Ishikawa (cell line): Measurements from ENCODE around the gene CABLES1.

Experiments used
- CEBPB ChIP-seq: IDR thresholded peaks from 2 replicates; pipeline ENCODE4 v1.6.1; 2012
- CREB1 ChIP-seq: IDR thresholded peaks from 2 replicates; pipeline ENCODE4 v1.6.1; 2012; ENCODE audit warnings: low read depth
- EGR1 ChIP-seq: IDR thresholded peaks from 2 replicates; pipeline ENCODE4 v1.6.1; 2012
- EP300 ChIP-seq: IDR thresholded peaks from 2 replicates; pipeline ENCODE4 v1.6.1; 2012; ENCODE audit warnings: borderline replicate concordance
- FOXM1 ChIP-seq: IDR thresholded peaks from 2 replicates; pipeline ENCODE4 v1.6.1; 2012; ENCODE audit warnings: low read depth, borderline replicate concordance
- MAX ChIP-seq: IDR thresholded peaks from 2 replicates; pipeline ENCODE4 v1.6.1; 2012
- NFIC ChIP-seq: IDR thresholded peaks from 2 replicates; pipeline ENCODE4 v1.6.1; 2012
- RAD21 ChIP-seq: IDR thresholded peaks from 2 replicates; pipeline ENCODE4 v1.6.1; 2012; ENCODE audit warnings: low read depth
- TAF1 ChIP-seq: IDR thresholded peaks from 2 replicates; pipeline ENCODE4 v1.6.1; 2012; ENCODE audit warnings: low read depth, mild to moderate bottlenecking
- TCF12 ChIP-seq: IDR thresholded peaks from 2 replicates; pipeline ENCODE4 v1.6.1; 2012; ENCODE audit warnings: low read depth
- TEAD4 ChIP-seq: IDR thresholded peaks from 2 replicates; pipeline ENCODE4 v1.6.1; 2012
- USF1 ChIP-seq: IDR thresholded peaks from 2 replicates; pipeline ENCODE4 v1.6.1; 2012
- YY1 ChIP-seq: IDR thresholded peaks from 2 replicates; pipeline ENCODE4 v1.6.1; 2012; ENCODE audit warnings: low read depth
- ZBTB7A ChIP-seq: IDR thresholded peaks from 2 replicates; pipeline ENCODE4 v1.6.1; 2012; ENCODE audit warnings: low read depth
- TF ChIP-seq, protein P1 (sequence below): IDR thresholded peaks from 2 replicates; pipeline ENCODE4 v1.6.1; 2012; ENCODE audit warnings: low read depth, mild to moderate bottlenecking

Gene CABLES1

DNA sequence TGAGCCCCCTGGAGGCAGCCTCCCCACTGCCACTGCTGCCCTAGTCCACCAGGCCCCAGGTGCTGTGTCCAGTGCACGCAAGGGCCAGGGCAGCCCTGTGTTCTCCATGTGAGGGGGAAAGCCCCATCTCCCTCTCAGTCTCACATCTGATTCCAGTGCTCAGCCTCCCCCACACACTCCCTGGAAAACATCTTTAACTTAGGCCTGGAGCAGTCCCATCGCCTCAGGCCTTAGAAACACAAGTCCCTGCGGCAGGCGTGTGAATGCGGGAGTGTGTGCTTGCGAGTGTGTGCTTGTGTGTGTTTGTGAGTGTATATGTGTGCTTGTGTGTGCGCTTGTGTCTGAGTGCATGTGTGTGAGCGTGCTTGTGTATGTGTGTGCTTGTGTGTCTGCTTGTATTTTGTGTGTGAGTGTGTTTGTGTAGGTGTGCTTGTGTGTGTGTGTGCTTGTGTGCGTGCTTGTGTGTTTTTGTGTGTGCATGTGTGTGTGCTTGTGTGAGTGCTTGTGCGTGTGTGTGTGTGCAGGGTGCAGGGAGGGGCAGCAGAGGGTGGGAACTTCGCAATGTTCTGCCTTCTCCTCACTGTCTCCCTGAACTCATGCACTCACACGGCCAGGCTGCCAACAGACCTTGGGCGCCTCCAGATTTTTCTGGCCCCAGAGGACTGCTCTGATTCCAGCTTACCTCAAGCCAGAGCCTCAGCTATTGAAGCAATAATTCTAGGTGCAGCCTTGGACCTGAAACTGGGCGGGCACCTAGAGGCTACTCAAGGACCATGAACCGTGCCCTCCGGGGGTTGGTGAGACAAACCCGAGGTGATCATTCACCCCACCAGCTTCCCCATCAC, 139.6 kb downstream of the CABLES1 start:
- TF ChIP-seq CREB1 (no peak), TAF1 (no peak), CEBPB (no peak), EGR1 (no peak), TEAD4 (no peak), ZBTB7A (no peak), RAD21 (no peak), TCF12 (no peak), USF1 (no peak)

DNA sequence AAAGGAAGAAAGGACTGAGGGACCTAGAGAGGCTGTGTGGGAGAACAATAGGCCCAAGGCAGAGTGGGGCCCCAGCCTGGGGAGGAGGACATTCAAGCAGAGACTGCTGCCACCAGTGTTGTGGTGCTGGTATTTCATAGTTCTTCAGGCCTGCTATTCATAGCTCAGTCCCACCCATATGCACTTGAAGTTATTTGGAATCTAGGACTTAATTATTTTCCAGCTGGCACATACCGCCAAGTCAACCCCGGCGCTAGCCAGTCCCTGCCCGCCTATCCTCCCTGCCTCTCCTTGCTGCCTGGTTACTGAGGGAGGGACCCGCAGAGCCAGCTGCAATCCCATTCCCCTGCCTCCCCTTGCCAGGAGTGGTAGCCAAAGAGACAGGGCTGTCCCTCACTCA, 141.2 kb downstream of the CABLES1 start:
- TF ChIP-seq, protein P1, sequence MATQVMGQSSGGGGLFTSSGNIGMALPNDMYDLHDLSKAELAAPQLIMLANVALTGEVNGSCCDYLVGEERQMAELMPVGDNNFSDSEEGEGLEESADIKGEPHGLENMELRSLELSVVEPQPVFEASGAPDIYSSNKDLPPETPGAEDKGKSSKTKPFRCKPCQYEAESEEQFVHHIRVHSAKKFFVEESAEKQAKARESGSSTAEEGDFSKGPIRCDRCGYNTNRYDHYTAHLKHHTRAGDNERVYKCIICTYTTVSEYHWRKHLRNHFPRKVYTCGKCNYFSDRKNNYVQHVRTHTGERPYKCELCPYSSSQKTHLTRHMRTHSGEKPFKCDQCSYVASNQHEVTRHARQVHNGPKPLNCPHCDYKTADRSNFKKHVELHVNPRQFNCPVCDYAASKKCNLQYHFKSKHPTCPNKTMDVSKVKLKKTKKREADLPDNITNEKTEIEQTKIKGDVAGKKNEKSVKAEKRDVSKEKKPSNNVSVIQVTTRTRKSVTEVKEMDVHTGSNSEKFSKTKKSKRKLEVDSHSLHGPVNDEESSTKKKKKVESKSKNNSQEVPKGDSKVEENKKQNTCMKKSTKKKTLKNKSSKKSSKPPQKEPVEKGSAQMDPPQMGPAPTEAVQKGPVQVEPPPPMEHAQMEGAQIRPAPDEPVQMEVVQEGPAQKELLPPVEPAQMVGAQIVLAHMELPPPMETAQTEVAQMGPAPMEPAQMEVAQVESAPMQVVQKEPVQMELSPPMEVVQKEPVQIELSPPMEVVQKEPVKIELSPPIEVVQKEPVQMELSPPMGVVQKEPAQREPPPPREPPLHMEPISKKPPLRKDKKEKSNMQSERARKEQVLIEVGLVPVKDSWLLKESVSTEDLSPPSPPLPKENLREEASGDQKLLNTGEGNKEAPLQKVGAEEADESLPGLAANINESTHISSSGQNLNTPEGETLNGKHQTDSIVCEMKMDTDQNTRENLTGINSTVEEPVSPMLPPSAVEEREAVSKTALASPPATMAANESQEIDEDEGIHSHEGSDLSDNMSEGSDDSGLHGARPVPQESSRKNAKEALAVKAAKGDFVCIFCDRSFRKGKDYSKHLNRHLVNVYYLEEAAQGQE: no peak
- no peak for TF ChIP-seq ZBTB7A
- TF ChIP-seq CEBPB: no peak
- no peak for TF ChIP-seq NFIC
- TF ChIP-seq USF1: no peak
- TF ChIP-seq TAF1: no peak
- TF ChIP-seq CREB1: no peak
- no peak for TF ChIP-seq MAX
- TF ChIP-seq TEAD4: no peak
- no peak for TF ChIP-seq FOXM1
- no peak for TF ChIP-seq EGR1

- no peak for TF ChIP-seq EP300
- no peak for TF ChIP-seq CEBPB
- TF ChIP-seq NFIC: no peak
Observed at GRCh38 chr18:23277399-23277798, 142.1 kb downstream of the CABLES1 start.

DNA sequence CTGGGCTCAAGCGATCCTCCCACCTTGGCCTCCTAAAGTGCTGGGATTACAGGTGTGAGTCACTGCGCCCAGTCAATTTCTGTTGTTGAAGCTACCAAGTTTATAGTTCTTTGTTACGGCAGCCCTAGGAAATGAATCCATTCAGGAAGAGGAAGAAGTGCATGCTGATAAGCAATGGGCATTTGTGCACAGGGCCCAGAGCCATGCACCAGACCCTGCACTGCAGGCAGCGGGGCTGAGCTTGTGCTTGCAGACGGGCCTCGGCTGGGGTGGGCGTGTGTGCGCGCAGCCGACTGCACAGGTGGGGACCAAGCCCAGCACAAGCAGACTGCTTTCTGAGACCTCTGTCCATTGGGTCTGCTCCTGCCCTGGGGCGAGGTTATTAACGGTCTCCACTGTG, 144.6 kb downstream of the CABLES1 start:
- no peak for TF ChIP-seq TAF1
- TF ChIP-seq FOXM1: no peak
- no peak for TF ChIP-seq TCF12
- no peak for TF ChIP-seq RAD21
- no peak for TF ChIP-seq EP300
- no peak for TF ChIP-seq ZBTB7A
- TF ChIP-seq MAX: no peak
- TF ChIP-seq TEAD4: no peak
- no peak for TF ChIP-seq YY1
- TF ChIP-seq USF1: no peak
- no peak for TF ChIP-seq CREB1
- TF ChIP-seq EGR1: no peak
- TF ChIP-seq, protein P1: no peak
- TF ChIP-seq NFIC: no peak
- TF ChIP-seq CEBPB: no peak

DNA sequence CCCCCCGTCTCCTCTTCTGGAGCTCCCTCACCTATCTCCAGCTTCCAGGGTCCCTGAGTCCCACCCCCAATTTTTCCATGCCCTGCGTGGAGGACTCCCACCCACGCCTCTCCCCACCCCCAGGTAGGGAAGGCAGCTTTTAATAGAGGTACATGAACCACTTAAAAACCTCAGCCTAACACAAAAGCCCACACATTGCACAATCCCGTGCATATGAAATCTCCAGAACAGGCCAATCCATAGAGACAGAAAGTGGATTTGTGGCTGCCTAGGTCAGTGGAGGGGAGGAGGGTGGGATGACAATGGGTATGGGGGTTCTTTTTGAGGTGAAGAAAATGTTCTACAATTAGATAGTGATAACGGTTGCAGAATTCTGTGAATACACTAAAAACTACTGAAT, 145.6 kb downstream of the CABLES1 start:
- no peak for TF ChIP-seq TCF12
- TF ChIP-seq RAD21: no peak
- TF ChIP-seq EP300: no peak
- TF ChIP-seq MAX: no peak
- no peak for TF ChIP-seq CREB1
- no peak for TF ChIP-seq EGR1
- no peak for TF ChIP-seq TAF1
- no peak for TF ChIP-seq FOXM1
- no peak for TF ChIP-seq ZBTB7A
- TF ChIP-seq, protein P1: no peak
- TF ChIP-seq NFIC: no peak
- TF ChIP-seq YY1: no peak
- TF ChIP-seq CEBPB: no peak
